SK-N-SH (cell line): ENCODE results near the gene SINHCAF. TPM values are rescaled to one million over a fixed set of nuclear protein-coding genes. Genes with fewer than 3 reads are reported as not detected.

Experiments
- CTCF ChIA-PET: fragments of 300-600, 350-600 bp; formaldehyde crosslinking; extraction: SDS; loops from one replicate; lab custom pipeline; 2021; lab: Yijun Ruan, JAX
- POLR2A ChIA-PET: fragments of 350-600 bp; sonication (Branson Sonifier 250); formaldehyde crosslinking; extraction: SDS; loops from one replicate; lab custom pipeline; 2020; ENCODE audit warnings: antibody characterized with exemption, inconsistent platforms; lab: Yijun Ruan, JAX
- DNase-seq: peaks from one replicate; pipeline ENCODE4 v3.0.0; 2012
- H2AFZ ChIP-seq: fragments of 200-600 bp; sonication (generic); 2 replicates; pipeline ENCODE4 v1.8.1; 2016; ENCODE audit warnings: antibody characterized with exemption, mild to moderate bottlenecking, low read depth
- H3F3A ChIP-seq: fragments of 200-600 bp; sonication (generic); replicated peaks from 2 replicates; pipeline ENCODE3; 2016; ENCODE audit warnings: antibody characterized with exemption, mild to moderate bottlenecking; ENCODE audit not compliant: insufficient read depth
- H3K27ac ChIP-seq, 2 experiments: fragments of 200-500 bp in 1 of 2; fragments of 200-600 bp in 1 of 2; sonication (Bioruptor generic) in 1 of 2; sonication (generic), shearing (Covaris generic) in 1 of 2; 2 replicates each; pipeline versions ENCODE4 v1.5.1 to v1.6.1; 2014 to 2016; ENCODE audit warnings: low read depth in 2 of 2, inconsistent platforms in 1 of 2, low read length in 1 of 2, mild to moderate bottlenecking in 1 of 2, mixed read lengths in 1 of 2
- H3K27me3 ChIP-seq: fragments of 200-600 bp; sonication (generic), shearing (Covaris generic); 2 replicates; pipeline ENCODE4 v1.6.1; 2016; ENCODE audit warnings: mixed run types; ENCODE audit not compliant: insufficient read depth
- H3K36me3 ChIP-seq, 2 experiments: fragments of 200-500 bp in 1 of 2; fragments of 200-600 bp in 1 of 2; sonication (Bioruptor generic) in 1 of 2; sonication (generic) in 1 of 2; replicated peaks in 1 of 2; 2 replicates each; pipeline versions ENCODE3 to v1.5.1; 2014 to 2016; ENCODE audit warnings: low read length in 1 of 2, mild to moderate bottlenecking in 1 of 2; ENCODE audit not compliant: insufficient read depth in 2 of 2, control insufficient read depth in 1 of 2
- H3K4me1 ChIP-seq, 2 experiments: fragments of 200-500 bp in 1 of 2; fragments of 200-600 bp in 1 of 2; sonication (Bioruptor generic) in 1 of 2; sonication (generic), shearing (Covaris generic) in 1 of 2; 2 replicates each; pipeline versions ENCODE4 v1.5.1 to v1.6.1; 2014 to 2016; ENCODE audit warnings: low read depth in 1 of 2, low read length in 1 of 2, mixed run types in 1 of 2; ENCODE audit not compliant: insufficient read depth in 2 of 2, control insufficient read depth in 1 of 2
- H3K4me2 ChIP-seq: fragments of 200-600 bp; sonication (generic), shearing (Covaris generic); 2 replicates; pipeline ENCODE4 v1.6.1; 2017; ENCODE audit warnings: mixed run types
- H3K4me3 ChIP-seq, 2 experiments: fragments of 200-500 bp in 1 of 2; fragments of 200-600 bp in 1 of 2; sonication (Bioruptor generic) in 1 of 2; sonication (generic), shearing (Covaris generic) in 1 of 2; 2 replicates each; pipeline versions ENCODE4 v1.5.1 to v1.8.1; 2014 to 2016; ENCODE audit warnings: low read depth in 2 of 2, inconsistent platforms in 1 of 2, low read length in 1 of 2, mild to moderate bottlenecking in 1 of 2, mixed read lengths in 1 of 2, moderate library complexity in 1 of 2
- H3K79me2 ChIP-seq: fragments of 200-600 bp; sonication (generic); 2 replicates; pipeline ENCODE4 v1.8.1; 2017; ENCODE audit warnings: mild to moderate bottlenecking; ENCODE audit not compliant: insufficient read depth
- H3K9ac ChIP-seq: fragments of 200-600 bp; sonication (generic); 2 replicates; pipeline ENCODE4 v1.6.1; 2017; ENCODE audit warnings: mixed run types
- H3K9me2 ChIP-seq: fragments of 200-600 bp; sonication (generic); 2 replicates; pipeline ENCODE4 v1.6.1; 2017; ENCODE audit warnings: mixed run types
- H3K9me3 ChIP-seq: fragments of 200-600 bp; sonication (generic); 2 replicates; pipeline ENCODE4 v1.6.1; 2017; ENCODE audit warnings: mixed run types, mild to moderate bottlenecking, moderate library complexity
- H4K20me1 ChIP-seq: fragments of 200-600 bp; sonication (generic); 2 replicates; pipeline ENCODE4 v1.6.1; 2017; ENCODE audit warnings: mild to moderate bottlenecking, mixed run types; ENCODE audit not compliant: insufficient read depth
- CHD2 ChIP-seq: fragments of 150-350 bp; IDR thresholded peaks from 2 replicates; pipeline ENCODE4 v1.6.1; 2018; ENCODE audit warnings: low read length; ENCODE audit not compliant: partially characterized antibody
- EP300 ChIP-seq, 2 experiments: IDR thresholded peaks; 2 replicates each; pipeline versions ENCODE4 v1.4.0 to v1.6.1; 2012; ENCODE audit warnings: borderline replicate concordance in 1 of 2, low read depth in 1 of 2, low read length in 1 of 2
- EZH2phosphoT487 ChIP-seq: fragments of 200-600 bp; sonication (generic); IDR thresholded peaks from 2 replicates; pipeline ENCODE4 v1.6.1; 2017; ENCODE audit warnings: low read depth, mixed run types, mild to moderate bottlenecking, antibody characterized with exemption, moderate library complexity, borderline replicate concordance
- GABPA ChIP-seq: IDR thresholded peaks from 2 replicates; pipeline ENCODE4 v1.4.0; 2012; ENCODE audit warnings: low read depth, mild to moderate bottlenecking
- GATA2 ChIP-seq: sonication (generic); formaldehyde crosslinking; IDR thresholded peaks from 2 replicates; pipeline ENCODE4 v1.5.0; 2020; ENCODE audit warnings: mild to moderate bottlenecking, missing genetic modification reagents
- JUND ChIP-seq: IDR thresholded peaks from 2 replicates; pipeline ENCODE4 v1.4.0; 2012
- MAX ChIP-seq: IDR thresholded peaks from 2 replicates; pipeline ENCODE4 v1.4.0; 2012; ENCODE audit warnings: low read depth
- MEF2A ChIP-seq: IDR thresholded peaks from 2 replicates; pipeline ENCODE4 v1.4.0; 2012; ENCODE audit warnings: low read depth, borderline replicate concordance
- MXI1 ChIP-seq: IDR thresholded peaks from 2 replicates; pipeline ENCODE4 v1.6.1; 2012; ENCODE audit warnings: mild to moderate bottlenecking, low read depth, low read length, improper control_type of control experiment
- NRF1 ChIP-seq: IDR thresholded peaks from 2 replicates; pipeline ENCODE4 v1.6.1; 2012; ENCODE audit warnings: low read depth, mild to moderate bottlenecking, low read length
- POLR2AphosphoS5 ChIP-seq: IDR thresholded peaks from 2 replicates; pipeline ENCODE4 v1.6.1; 2012; ENCODE audit warnings: low read depth, low read length
- RAD21 ChIP-seq: IDR thresholded peaks from 2 replicates; pipeline ENCODE4 v1.6.1; 2012; ENCODE audit warnings: mild to moderate bottlenecking, low read length
- RCOR1 ChIP-seq: fragments of 150-350 bp; IDR thresholded peaks from 2 replicates; pipeline ENCODE4 v1.6.1; 2017; ENCODE audit warnings: antibody characterized with exemption, low read length
- RFX5 ChIP-seq: IDR thresholded peaks from 2 replicates; pipeline ENCODE4 v1.6.1; 2012; ENCODE audit warnings: mild to moderate bottlenecking, improper control_type of control experiment, low read length
- TEAD4 ChIP-seq: IDR thresholded peaks from 2 replicates; pipeline ENCODE4 v1.4.0; 2012; ENCODE audit warnings: mild to moderate bottlenecking, borderline replicate concordance; ENCODE audit not compliant: insufficient read depth
- USF1 ChIP-seq: IDR thresholded peaks from 2 replicates; pipeline ENCODE4 v1.4.0; 2012; ENCODE audit warnings: low read depth, borderline replicate concordance
- USF2 ChIP-seq: fragments of 150-350 bp; IDR thresholded peaks from 2 replicates; pipeline ENCODE4 v1.6.1; 2017; ENCODE audit warnings: antibody characterized with exemption, low read length, low read depth, borderline replicate concordance
- YY1 ChIP-seq: IDR thresholded peaks from 2 replicates; pipeline ENCODE4 v1.4.0; 2012; ENCODE audit warnings: low read depth, mild to moderate bottlenecking
- WGBS: methylation state at CpG from one replicate; pipeline ENCODE4 v1.1.6; 2017; ENCODE audit warnings: low lambda C conversion rate; 5-methylcytosine and 5-hydroxymethylcytosine counted together
- polyA plus RNA-seq, 3 experiments: library from polyadenylated mRNA; depleted of rRNA; stranded (reverse); fragments of >200 nt; gene quantifications; 2 replicates each; pipeline ENCODE4 v1.2.3, GENCODE V29; 2012

SINHCAF gene
- polyA plus RNA-seq, 1 of the 3 experiments (the other 2 are of a cell fraction): 22.2 TPM

- H2AFZ ChIP-seq: no peak overlapping the region
- peaks cover 0 to 18% of the 10 kb centered on the region in 2 experiments; a peak in 2 of 4 replicates for H3K4me1 ChIP-seq
- H3K9ac ChIP-seq: no peak overlapping the region
- no peak overlapping the region for H3K27ac ChIP-seq
- no peak overlapping the region for H3K4me3 ChIP-seq
- 63% methylated on average over 4 of the region's 11 CpGs for WGBS
- no peaks in the 10 kb centered on the region for H3K9me3 ChIP-seq
- no peak overlapping the region for H3K4me2 ChIP-seq
- no peaks in the 10 kb centered on the region for H3K9me2 ChIP-seq
- TF ChIP-seq EP300 (IDR thresholded peaks at IDR 0.05; ENCODE audit: borderline replicate concordance in 1 of 2, low read depth in 1 of 2, low read length in 1 of 2) (no peak), JUND (no peak), GATA2 (CRISPR knock-in tag) (no peak), USF1 (no peak), POLR2AphosphoS5 (no peak), GABPA (no peak), CHD2 (no peak), YY1 (no peak), MXI1 (no peak), EZH2phosphoT487 (no peak), RCOR1 (no peak), MEF2A (no peak), NRF1 (no peak), RAD21 (no peak), MAX (no peak), USF2 (no peak), RFX5 (no peak), TEAD4 (no peak)
- TF ChIP-seq, all 33 proteins: peak for 0
- no peaks in the 10 kb centered on the region for H3K79me2 ChIP-seq
- CTCF ChIA-PET: interaction anchor here (1.0 to 7.8 kb wide), 11 partner anchors 9 to 393 kb away, joined by 3 to 55 read pairs (median 6); no protein-coding TSS in a partner anchor
- H3F3A ChIP-seq: no peaks in the 10 kb centered on the region
- no peak for DNase-seq
- H4K20me1 ChIP-seq: no peaks in the 10 kb centered on the region
- H3K27me3 ChIP-seq: no peaks in the 10 kb centered on the region; the same call in none of the 2 replicates
- POLR2A ChIA-PET: interaction anchor here (1.3 kb wide), 1 partner anchor 10 kb away, joined by 3 read pairs; no protein-coding TSS in a partner anchor
- H3K36me3 ChIP-seq: no peaks in the 10 kb centered on the region
Observed at GRCh38 chr12:31236998-31237637, 88.8 kb downstream of the SINHCAF start.
